HepG2 (cell line): ENCODE results near the gene KHK. TPM values are rescaled to one million over a fixed set of nuclear protein-coding genes. Genes with fewer than 3 reads are reported as not detected.
A peak's percentile ranks its signal among the peaks of the same experiment; 100 is the strongest.

ENCODE experiments used
- BRCA1 ChIP-seq: sonication (generic); formaldehyde crosslinking; IDR thresholded peaks from 2 replicates; pipeline ENCODE4 v1.4.0; 2020; ENCODE audit warnings: missing genetic modification reagents
- REL ChIP-seq: sonication (generic); formaldehyde crosslinking; conservative IDR thresholded peaks from 2 replicates; pipeline ENCODE4 v1.8.0; 2022; ENCODE audit warnings: mild to moderate bottlenecking, missing genetic modification reagents, moderate library complexity
- REPIN1 ChIP-seq: sonication (generic); formaldehyde crosslinking; IDR thresholded peaks from 2 replicates; pipeline ENCODE4 v1.8.0; 2022; ENCODE audit warnings: missing genetic modification reagents, low read depth, mild to moderate bottlenecking, borderline replicate concordance
- SIX1 ChIP-seq: sonication (generic); formaldehyde crosslinking; IDR thresholded peaks from 2 replicates; pipeline ENCODE4 v1.4.0; 2020; ENCODE audit warnings: missing genetic modification reagents, borderline replicate concordance
- STAT5B ChIP-seq: sonication (generic); formaldehyde crosslinking; IDR thresholded peaks from 2 replicates; pipeline ENCODE4 v1.4.0; 2020; ENCODE audit warnings: missing genetic modification reagents
- TBX2 ChIP-seq: sonication (generic); formaldehyde crosslinking; IDR thresholded peaks from 2 replicates; pipeline ENCODE4 v1.5.0; 2020; ENCODE audit warnings: missing genetic modification reagents, mild to moderate bottlenecking, borderline replicate concordance
- TFDP1 ChIP-seq: IDR thresholded peaks from 2 replicates; pipeline ENCODE4 v1.6.1; 2016; ENCODE audit warnings: missing compliant biosample characterization, missing genetic modification reagents, borderline replicate concordance
- ZBTB21 ChIP-seq: sonication (generic); formaldehyde crosslinking; IDR thresholded peaks from 2 replicates; pipeline ENCODE4 v1.4.0; 2020; ENCODE audit warnings: missing genetic modification reagents
- ZNF234 ChIP-seq: sonication (generic); formaldehyde crosslinking; conservative IDR thresholded peaks from 2 replicates; pipeline ENCODE4 v1.5.1; 2020; ENCODE audit warnings: mild to moderate bottlenecking, missing genetic modification reagents
- ZNF263 ChIP-seq: sonication (generic); formaldehyde crosslinking; IDR thresholded peaks from 2 replicates; pipeline ENCODE4 v1.4.0; 2020; ENCODE audit warnings: missing genetic modification reagents
- ZNF574 ChIP-seq: sonication (generic); formaldehyde crosslinking; IDR thresholded peaks from 2 replicates; pipeline ENCODE4 v1.4.0; 2020; ENCODE audit warnings: missing genetic modification reagents
- ZNF577 ChIP-seq: sonication (generic); formaldehyde crosslinking; IDR thresholded peaks from 2 replicates; pipeline ENCODE4 v1.4.0; 2020; ENCODE audit warnings: mild to moderate bottlenecking, low read depth, missing genetic modification reagents, borderline replicate concordance
- ZNF644 ChIP-seq: IDR thresholded peaks from 2 replicates; pipeline ENCODE4 v1.6.1; 2016; ENCODE audit warnings: low read depth
- ZNF850 ChIP-seq: sonication (generic); formaldehyde crosslinking; conservative IDR thresholded peaks from 2 replicates; pipeline ENCODE4 v1.9.0; 2021; ENCODE audit warnings: mild to moderate bottlenecking, missing genetic modification reagents
- ZSCAN30 ChIP-seq: sonication (generic); formaldehyde crosslinking; IDR thresholded peaks from 2 replicates; pipeline ENCODE4 v1.5.0; 2020; ENCODE audit warnings: mild to moderate bottlenecking, missing genetic modification reagents
- polyA plus RNA-seq, 8 experiments: library from polyadenylated mRNA; depleted of rRNA in 3 of 8; stranded (reverse) in 7 of 8; unstranded in 1 of 8; fragments of >200 nt; fragmentation: Illumina TruSeq in 4 of 8; extraction: Trizol in 4 of 8; gene quantifications; 2 replicates each; pipeline versions ENCODE4 v1.2.1 to v1.2.3, GENCODE V29; 2011 to 2016; ENCODE audit warnings: low read depth in 4 of 8, missing spikeins in 1 of 8, mixed read lengths in 1 of 8; ENCODE audit not compliant: insufficient read depth in 1 of 8
- total RNA-seq, 5 experiments: library from RNA; depleted of rRNA; stranded (reverse); fragments of >200 nt; fragmentation: Illumina TruSeq; extraction: Trizol; gene quantifications; 2 replicates each; pipeline ENCODE4 v1.2.3, GENCODE V29; 2016; ENCODE audit warnings: low read depth in 1 of 5
- TF ChIP-seq, protein P1 (sequence below): sonication (generic); formaldehyde crosslinking; IDR thresholded peaks from 2 replicates; pipeline ENCODE4 v1.5.0; 2020; ENCODE audit warnings: missing genetic modification reagents
- TF ChIP-seq, protein P2 (sequence below): sonication (generic); formaldehyde crosslinking; IDR thresholded peaks from 2 replicates; pipeline ENCODE4 v1.5.0; 2020; ENCODE audit warnings: mild to moderate bottlenecking, missing genetic modification reagents, borderline replicate concordance
- TF ChIP-seq, protein P3 (sequence below), 2 experiments: sonication (generic) in 1 of 2; formaldehyde crosslinking in 1 of 2; IDR thresholded peaks; 2 replicates each; pipeline versions ENCODE4 v1.4.0 to v1.6.1; 2018 to 2020; ENCODE audit warnings: missing genetic modification reagents in 2 of 2, borderline replicate concordance in 1 of 2, low read depth in 1 of 2, mild to moderate bottlenecking in 1 of 2, missing biosample characterization in 1 of 2

The KHK gene
- total and polyA plus RNA-seq, 2 of the 13 experiments (the other 11 are each of a cell fraction or from before 2014, with no cell fraction given): 40.9 to 99.2 TPM

DNA sequence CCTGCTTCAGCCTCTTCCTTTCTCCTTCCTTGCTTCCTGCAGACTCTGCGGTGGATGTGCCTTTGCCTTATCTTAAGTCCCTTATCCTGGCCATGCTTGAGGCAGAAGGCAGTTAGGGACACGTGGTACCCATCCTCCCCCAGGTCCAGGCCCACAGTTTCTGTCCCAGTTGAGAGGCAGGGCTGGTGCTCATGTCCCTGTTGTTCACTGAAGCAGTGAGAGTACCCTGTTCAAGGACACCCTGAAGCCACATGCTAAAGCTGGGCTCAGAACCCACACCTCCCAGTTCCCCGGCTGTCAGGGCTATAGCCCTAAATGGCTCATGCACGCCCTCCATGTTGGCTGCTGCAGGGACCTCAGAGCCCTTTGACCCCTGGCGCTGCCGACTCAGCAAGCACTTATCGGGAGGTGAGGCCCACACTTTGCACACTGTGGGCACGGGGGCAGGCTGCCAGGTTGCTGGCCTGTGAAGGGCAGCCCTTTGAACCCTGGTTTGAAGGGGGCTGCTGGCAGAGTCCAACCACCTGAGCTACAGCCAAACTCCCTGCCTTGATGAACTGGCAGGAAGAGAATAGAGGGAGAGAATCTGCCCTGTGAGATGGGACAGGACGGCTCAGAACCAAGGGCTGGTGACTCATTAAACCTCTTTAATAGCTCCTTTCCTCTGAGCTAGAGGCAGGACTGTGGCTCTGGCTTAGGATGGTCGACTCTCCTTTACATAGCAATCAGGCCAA is 6.3 kb downstream of the KHK start (continued):
- TF ChIP-seq TFDP1 (CRISPR knock-in tag) (peak; percentile 46; the same call in 1 of the 2 replicates), REPIN1 (CRISPR knock-in tag) (peak; percentile 94; the same call in 1 of the 2 replicates), ZNF577 (CRISPR knock-in tag) (no peak), BRCA1 (no peak), ZNF850 (CRISPR knock-in tag) (no peak), ZNF263 (CRISPR knock-in tag) (peak; percentile 69), ZNF644 (CRISPR knock-in tag) (peak; percentile 89; the same call in 1 of the 2 replicates), TBX2 (CRISPR knock-in tag) (peak; percentile 80), ZBTB21 (CRISPR knock-in tag) (no peak), ZNF574 (peak; percentile 88), ZSCAN30 (no peak), REL (CRISPR knock-in tag) (no peak), ZNF234 (CRISPR knock-in tag) (no peak), STAT5B (CRISPR knock-in tag) (no peak), SIX1 (no peak)
- TF ChIP-seq, protein P1, sequence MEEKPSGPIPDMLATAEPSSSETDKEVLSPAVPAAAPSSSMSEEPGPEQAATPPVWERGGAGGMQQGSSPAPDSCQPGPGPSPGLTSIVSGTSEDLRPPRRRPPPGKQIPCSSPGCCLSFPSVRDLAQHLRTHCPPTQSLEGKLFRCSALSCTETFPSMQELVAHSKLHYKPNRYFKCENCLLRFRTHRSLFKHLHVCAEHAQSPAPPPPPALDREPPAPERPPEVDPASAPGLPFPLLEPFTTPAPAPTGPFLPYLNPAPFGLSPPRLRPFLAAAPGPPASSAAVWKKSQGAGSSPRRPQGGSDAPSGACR (CRISPR knock-in tag): no peak; the same call in 1 of the 2 replicates
- TF ChIP-seq, protein P2, sequence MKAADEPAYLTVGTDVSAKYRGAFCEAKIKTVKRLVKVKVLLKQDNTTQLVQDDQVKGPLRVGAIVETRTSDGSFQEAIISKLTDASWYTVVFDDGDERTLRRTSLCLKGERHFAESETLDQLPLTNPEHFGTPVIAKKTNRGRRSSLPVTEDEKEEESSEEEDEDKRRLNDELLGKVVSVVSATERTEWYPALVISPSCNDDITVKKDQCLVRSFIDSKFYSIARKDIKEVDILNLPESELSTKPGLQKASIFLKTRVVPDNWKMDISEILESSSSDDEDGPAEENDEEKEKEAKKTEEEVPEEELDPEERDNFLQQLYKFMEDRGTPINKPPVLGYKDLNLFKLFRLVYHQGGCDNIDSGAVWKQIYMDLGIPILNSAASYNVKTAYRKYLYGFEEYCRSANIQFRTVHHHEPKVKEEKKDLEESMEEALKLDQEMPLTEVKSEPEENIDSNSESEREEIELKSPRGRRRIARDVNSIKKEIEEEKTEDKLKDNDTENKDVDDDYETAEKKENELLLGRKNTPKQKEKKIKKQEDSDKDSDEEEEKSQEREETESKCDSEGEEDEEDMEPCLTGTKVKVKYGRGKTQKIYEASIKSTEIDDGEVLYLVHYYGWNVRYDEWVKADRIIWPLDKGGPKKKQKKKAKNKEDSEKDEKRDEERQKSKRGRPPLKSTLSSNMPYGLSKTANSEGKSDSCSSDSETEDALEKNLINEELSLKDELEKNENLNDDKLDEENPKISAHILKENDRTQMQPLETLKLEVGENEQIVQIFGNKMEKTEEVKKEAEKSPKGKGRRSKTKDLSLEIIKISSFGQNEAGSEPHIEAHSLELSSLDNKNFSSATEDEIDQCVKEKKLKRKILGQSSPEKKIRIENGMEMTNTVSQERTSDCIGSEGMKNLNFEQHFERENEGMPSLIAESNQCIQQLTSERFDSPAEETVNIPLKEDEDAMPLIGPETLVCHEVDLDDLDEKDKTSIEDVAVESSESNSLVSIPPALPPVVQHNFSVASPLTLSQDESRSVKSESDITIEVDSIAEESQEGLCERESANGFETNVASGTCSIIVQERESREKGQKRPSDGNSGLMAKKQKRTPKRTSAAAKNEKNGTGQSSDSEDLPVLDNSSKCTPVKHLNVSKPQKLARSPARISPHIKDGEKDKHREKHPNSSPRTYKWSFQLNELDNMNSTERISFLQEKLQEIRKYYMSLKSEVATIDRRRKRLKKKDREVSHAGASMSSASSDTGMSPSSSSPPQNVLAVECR (CRISPR knock-in tag): peak; percentile 57; the same call in 1 of the 2 replicates
- TF ChIP-seq, protein P3, sequence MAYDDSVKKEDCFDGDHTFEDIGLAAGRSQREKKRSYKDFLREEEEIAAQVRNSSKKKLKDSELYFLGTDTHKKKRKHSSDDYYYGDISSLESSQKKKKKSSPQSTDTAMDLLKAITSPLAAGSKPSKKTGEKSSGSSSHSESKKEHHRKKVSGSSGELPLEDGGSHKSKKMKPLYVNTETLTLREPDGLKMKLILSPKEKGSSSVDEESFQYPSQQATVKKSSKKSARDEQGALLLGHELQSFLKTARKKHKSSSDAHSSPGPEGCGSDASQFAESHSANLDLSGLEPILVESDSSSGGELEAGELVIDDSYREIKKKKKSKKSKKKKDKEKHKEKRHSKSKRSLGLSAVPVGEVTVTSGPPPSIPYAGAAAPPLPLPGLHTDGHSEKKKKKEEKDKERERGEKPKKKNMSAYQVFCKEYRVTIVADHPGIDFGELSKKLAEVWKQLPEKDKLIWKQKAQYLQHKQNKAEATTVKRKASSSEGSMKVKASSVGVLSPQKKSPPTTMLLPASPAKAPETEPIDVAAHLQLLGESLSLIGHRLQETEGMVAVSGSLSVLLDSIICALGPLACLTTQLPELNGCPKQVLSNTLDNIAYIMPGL (CRISPR knock-in tag; IDR thresholded peaks at IDR 0.05; ENCODE audit: borderline replicate concordance in 1 of 2, low read depth in 1 of 2): peak in 1 of 2 experiments; percentile 49; a peak in 1 of 4 replicates
